NCI-H128 (cell line): Measurements from ENCODE around the gene OTUD7B.

Experiments used
- DNase-seq: peaks from one replicate; lab custom pipeline; 2025; ENCODE audit not compliant: unreplicated experiment; lab: John Stamatoyannopoulos, UW

The OTUD7B gene

DNA sequence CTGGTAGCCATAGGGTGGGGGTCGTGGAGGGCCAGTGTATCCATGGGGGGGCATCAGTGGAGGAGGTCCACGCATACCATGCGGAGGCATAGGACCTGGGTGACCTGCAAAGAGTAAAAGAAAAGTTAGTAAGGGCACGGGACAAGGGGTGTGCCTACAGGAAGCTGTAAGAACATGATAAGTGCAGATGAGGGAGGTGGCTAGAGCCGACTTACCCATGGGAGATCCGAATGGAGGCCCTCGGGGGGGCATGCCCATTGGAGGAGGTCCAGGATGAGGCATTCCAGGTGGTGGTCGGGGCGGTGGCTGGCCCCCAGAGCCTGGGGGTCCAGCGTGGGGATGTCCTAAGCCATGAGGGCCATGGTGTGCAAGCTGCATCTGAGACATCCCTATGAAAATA, 86.9 kb downstream of the OTUD7B start:
- no peak for DNase-seq

DNA sequence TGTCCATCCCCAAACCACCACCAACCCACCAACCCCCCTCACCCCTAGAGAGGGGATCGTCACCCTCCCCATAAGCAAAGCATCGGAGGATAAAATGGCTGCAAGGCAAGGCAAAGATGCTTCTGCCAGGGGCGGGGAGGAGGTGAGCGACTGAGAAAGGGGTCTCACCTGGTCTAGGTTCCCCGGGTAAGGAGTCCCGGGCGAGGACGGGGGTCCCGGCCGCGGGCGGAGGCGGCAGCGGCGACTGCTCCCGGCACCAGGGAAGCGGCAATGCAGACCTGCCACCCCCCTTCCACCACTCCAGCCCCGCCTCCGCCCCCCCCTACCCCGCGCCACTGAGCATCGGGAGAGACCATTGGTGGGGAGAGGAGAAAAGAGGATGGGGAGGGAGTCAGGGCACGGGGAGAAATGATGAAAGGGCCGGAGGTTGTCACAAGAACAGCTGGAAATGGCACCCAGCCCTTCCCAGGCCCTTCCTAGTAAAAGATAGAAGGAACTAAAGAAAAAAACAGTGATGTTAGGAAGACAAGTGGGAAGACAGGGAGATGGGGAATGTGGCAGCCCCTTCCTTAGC, 92.9 kb downstream of the OTUD7B start, which contains the start of gene SV2A:
SV2A (minus strand) TSS at position 274 of the 574 bp plus-strand sequence. CDS start 4,004 bp downstream, outside the sequence.
- peak; percentile 47 for DNase-seq

DNA sequence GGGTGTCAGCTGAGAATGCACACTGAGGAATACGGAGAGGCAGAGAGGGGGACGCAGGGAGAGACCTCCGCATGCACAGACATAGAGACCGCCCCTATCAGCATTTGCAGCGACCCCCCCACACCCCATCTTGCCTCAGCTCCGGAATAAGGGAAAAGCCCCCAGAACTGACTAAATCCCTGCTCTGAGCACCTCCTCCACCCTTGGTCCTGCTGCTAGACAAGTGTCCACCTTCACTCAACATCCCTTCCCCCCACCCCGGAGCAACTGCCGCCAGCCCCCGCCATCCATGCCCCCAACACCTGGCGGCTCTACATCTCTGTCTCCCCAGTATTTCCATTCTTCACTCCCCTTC, 93.7 kb downstream of the OTUD7B start:
- no peak for DNase-seq

DNA sequence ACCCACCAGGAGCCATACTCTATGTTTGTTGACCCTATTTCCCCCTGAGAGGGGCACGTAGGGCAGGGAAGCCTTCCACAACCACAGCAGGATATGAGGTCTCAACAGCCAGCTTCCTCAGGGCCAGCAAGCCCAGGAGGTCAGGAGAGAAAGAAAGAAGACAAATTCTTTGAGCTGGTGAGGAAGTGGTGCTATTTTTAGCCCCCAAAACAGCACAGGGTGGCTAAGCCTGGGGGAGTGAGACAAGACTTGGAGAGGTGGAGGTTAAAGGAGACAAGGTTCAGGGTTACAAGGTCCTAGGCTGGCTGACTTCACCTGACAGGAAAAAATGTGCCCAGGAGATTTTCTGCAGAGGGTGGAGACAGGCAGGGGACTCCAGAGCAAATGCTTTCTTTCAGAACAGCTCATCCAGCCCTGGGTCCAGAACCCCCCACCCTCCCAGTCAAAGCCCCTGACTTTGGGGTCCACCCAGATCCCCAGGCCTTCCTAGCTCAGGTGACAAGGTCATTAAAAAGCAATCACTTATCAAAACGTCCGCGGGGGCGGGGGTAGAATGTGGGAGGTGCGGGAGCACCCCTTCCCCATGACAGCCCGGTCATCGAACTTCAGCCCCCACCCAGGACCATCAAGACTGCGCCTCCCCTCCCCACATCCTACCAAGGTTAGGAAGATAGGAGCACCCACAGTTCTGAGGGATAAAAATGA, 94.2 kb downstream of the OTUD7B start:
- no peak for DNase-seq

DNA sequence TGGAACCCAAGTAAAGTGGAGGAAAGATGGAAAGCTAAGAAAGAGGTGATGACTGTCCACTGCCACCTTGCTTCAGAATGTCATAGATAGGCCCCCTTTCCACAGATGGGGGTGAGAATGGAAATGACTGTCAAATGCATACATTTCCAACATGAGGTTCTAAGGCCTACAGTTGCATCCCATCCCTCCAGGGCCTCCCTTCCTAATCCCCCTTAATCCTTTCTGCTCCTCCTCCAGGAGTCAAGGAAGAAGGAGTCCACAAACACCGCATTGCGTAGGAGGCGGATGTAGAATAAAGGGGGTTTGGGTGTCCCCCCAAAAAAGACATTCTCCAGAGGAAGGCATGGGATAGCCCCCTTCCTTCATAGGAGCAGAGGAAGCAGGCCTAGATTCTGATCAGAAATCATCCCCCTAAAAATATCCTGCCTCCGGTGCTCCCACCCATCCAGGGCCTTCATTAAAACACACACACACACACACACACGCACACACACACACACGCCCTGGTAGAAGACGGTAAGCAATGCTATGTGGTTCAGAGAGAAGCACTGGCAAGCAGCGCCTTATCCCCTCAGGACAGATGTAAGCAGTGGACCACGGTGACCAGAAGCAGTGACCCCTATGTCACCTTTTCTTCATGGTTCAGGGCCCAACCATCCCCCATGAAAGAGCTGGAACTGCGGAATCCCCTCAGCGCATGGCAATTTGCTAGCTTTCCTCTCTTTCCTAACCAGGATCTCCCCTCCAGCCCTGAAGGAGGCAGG, 94.9 kb downstream of the OTUD7B start:
- no peak for DNase-seq

DNA sequence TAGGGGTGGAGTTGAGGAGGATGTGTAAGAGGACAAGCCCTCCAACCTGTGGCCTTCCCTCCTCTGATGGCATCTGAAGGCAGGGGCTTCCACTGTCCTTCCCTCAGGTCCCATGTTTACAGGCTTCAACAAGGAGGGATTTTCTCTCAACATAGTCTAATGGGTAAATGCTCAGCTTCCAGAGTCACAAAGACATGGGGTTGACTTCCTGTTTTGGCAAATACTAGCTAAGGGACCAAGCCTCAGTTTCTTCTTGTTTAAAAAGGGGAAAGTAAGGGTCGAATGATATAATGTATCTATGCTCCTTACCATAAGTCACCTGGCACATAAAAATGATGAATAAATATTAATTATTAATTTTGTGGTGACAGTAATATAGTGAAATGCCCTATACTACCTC, 96.0 kb downstream of the OTUD7B start:
- no peak for DNase-seq

DNA sequence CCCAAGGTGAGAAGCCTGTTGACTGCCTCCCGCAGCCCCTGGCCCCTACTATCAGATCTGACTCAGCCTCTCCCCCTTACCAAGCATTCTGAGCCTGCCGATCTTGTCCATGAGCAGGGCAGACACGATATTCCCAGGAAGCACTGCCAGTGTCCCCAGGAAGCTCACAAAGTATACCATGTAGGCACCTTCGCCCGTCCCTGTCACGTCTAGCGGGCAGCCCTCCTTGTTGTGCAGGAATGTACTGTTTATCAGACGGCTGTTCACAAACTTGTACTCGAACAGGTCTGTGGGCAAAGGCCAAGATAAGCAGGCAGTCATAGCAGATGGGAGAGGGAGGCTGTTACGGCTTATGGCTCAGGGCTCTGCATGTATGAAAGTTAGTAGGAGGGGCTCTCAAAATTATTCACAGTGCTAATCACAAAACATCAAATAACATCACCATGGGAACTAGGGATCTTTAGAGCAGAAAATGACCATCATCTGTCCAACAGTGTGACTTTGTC, 103.9 kb downstream of the OTUD7B start:
- DNase-seq = no peak

DNA sequence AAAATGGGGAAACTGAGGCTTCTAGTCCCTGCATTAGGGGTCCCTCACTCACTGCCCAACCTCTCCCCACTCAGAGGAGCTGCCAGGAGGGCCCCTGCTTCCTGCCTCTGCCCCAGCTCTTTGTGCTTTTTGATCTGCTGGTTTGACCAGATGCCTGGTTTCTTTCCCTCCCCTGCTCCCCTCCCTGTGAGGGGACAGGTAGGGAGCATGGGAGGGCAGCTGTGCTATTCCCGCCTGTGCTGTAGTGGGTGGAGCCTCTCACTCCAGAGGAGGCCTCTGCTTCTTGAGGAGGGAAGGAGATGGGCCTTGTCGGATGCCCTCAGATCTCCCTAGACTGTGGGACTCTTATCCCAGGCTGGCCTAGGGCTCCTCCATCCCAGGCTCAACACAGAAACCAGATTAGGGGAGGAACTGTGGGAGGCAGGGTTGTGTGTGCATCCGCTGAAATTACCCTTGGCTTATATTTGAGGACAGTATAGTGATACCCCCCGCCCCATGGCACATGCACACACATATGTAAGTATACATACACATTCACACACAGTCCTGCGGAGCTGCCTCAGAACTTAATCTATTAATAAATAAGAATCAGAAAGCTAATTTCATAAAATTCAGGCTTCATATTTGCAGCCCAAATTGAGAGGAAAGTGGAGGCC, 106.6 kb downstream of the OTUD7B start:
- no peak for DNase-seq

DNA sequence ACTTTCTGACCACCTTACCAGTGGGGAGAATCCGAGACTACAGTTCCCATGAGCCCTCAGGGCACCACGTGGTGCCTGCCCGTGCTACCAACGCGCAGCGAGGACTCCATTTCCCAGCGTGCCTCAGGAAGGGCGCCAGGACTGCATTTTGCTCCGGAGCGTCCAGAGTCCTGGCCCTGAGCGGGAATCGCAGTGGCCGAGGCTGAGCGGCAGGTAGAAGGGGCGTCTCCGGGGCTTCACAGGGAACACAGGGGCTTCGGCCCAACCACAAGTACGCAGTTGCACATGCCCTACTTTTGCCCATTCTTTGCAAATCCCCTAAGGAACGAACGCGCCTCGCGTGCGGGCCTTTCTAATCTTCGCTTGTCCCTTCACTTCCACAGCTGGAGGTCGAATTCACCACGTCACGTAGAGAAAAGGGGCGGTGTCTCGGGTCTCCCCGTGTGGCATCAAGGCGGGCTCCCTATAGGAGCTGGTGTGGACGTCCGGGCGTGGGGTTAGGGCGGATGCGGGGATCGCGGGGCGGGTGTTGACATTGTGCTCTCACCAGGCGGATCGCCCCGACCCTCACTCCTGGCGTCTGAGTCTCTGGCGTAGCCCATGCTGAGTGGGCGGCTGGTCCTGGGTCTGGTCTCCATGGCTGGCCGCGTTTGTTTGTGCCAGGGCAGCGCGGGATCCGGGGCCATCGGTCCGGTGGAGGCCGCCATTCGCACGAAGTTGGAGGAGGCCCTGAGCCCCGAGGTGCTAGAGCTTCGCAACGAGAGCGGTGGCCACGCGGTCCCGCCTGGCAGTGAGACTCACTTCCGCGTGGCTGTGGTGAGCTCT, 110.9 kb downstream of the OTUD7B start, which contains the start of gene BOLA1:
BOLA1 (plus strand) TSS at position 109 of the 825 bp plus-strand sequence; CDS start at position 601, 492 bp downstream.
- peak; percentile 94 for DNase-seq

DNA sequence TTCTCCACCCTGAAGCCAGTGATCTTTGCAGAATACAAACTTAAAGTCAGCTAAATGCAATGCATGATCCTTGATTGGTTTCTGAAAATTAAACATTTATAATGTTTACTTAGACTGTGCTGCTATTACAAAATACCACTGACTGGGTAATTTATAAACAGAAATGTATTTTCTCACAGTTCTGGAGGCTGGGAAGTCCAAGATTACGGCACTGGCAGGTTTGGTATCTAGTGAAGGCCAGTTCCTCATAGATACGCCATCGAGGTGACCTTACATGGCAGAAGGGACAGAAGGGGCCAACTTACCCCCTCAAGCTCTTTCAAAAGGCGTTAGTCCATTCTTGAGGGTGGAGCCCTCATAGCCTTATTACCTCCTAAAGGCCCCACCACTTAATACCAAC, 114.0 kb downstream of the OTUD7B start:
- DNase-seq = no peak

DNA sequence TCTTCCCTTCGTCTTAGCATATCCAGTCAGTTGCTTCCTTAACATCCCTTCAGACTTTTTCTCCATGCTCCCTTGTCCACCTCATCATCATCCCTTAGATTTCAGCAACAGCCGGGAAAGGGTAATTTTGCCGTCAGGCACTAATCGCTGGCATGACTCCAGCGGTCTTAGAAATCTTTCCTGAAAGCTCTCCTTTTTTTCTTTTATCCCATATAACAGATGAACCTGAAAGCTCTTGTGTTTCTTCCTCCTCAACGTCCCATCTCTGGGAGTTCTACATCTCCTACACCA, 121.6 kb downstream of the OTUD7B start:
- no peak for DNase-seq

DNA sequence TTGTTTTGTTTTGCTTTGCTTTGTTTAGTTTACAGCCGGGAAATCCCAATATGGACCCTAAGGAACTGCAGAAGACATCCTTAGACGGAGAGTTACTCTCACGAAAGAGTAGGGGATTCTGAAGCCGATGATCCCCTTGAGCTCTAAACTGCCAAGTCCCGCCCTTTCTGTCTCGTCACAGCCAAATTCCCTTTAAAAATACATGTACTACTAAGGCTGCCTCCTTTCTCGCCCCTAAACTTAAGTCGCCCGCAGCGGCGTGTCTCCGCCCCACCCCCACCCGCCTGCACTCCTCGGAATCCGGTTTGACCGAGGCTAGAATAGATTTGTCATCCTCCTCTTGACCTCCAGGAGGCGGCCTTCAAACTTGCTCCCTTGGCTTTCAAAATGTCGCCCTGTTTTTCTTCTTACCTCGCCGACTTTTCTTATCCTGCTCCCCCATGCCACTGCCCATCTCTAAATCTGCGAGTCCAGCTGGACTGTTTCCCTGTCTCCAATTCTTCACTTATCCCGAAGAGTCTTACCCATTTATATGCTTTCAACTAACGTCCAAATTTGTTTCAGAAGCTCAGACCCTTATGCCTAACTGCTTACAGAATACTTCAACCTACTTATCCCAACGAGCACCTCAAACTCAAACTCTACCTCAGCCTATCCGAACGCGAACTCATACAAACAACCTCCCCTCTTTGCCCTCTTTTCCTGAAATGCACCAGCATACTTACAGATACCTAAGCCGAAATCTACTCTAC, 122.1 kb downstream of the OTUD7B start:
- peak; percentile 26 for DNase-seq
